Measurements from ENCODE around the gene B4GALT5. TPM values are rescaled to one million over a fixed set of nuclear protein-coding genes. Genes with fewer than 3 reads are reported as not detected.
A peak's percentile ranks its signal among the peaks of the same experiment; 100 is the strongest.

B4GALT5 gene
- polyA plus RNA-seq, 1 experiment = 26.7 TPM

DNA sequence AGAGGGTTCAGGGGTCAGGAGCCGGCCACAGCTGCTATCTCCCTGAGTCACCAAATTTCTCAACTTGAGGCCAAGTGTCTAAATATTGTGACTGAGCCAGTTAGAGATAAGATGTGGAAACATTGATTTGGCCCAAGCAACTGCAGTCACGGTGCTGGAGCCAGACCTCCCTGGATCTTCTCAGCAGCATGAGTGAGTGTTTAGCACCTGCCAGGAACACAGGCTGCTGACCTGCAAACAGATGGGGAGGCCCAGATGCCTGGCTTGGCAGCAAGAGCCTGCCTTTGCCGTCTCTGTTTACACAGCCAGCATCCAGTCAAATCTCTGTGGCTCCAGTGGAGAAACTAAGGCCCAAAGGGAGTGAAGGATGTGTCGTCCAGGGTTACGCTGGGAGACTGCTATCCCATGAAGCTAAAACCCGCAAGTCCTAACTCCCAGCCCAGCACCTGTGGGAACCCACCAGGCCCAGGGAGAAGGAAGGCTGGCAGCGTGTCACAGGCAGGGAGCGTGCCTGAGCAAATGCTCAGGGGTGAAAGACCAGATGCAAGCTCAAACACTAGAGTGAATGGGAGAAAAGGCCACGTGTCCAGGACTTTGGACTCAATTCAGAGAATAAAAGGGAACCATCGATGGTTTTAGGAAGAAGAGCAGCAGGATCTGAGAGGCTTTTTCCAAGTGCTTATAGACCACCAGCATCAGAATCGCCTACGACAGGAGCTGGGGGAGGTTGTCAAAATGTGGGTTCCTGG, 129.8 kb downstream of the B4GALT5 start:
- ChIA-PET CTCF (interaction anchor here (0.6 to 5.4 kb wide), 8 partner anchors 10 to 47 kb away, joined by 3 to 31 read pairs (median 4); no protein-coding TSS in a partner anchor), POLR2A (interaction anchor here (0.6 kb wide), 2 partner anchors 8 to 32 kb away, joined by 3 to 4 read pairs; no protein-coding TSS in a partner anchor)
- no peaks in the 10 kb centered on the region for H3K27me3 ChIP-seq (ENCODE audit: control insufficient read depth, insufficient read depth, low read length)
- no peaks in the 10 kb centered on the region for H3K36me3 ChIP-seq (ENCODE audit: control insufficient read depth, insufficient read depth, low read length)
- peak; percentile 85 for DNase-seq (ENCODE audit: low read depth)
- H3K4me3 ChIP-seq (ENCODE audit: low read depth, low read length) = no peak overlapping the region
- TF ChIP-seq, protein P1, sequence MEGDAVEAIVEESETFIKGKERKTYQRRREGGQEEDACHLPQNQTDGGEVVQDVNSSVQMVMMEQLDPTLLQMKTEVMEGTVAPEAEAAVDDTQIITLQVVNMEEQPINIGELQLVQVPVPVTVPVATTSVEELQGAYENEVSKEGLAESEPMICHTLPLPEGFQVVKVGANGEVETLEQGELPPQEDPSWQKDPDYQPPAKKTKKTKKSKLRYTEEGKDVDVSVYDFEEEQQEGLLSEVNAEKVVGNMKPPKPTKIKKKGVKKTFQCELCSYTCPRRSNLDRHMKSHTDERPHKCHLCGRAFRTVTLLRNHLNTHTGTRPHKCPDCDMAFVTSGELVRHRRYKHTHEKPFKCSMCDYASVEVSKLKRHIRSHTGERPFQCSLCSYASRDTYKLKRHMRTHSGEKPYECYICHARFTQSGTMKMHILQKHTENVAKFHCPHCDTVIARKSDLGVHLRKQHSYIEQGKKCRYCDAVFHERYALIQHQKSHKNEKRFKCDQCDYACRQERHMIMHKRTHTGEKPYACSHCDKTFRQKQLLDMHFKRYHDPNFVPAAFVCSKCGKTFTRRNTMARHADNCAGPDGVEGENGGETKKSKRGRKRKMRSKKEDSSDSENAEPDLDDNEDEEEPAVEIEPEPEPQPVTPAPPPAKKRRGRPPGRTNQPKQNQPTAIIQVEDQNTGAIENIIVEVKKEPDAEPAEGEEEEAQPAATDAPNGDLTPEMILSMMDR (IDR thresholded peaks at IDR 0.05; ENCODE audit: insufficient read depth, low read depth, low read length) = peak; percentile 12; the same call in 1 of the 2 replicates

DNA sequence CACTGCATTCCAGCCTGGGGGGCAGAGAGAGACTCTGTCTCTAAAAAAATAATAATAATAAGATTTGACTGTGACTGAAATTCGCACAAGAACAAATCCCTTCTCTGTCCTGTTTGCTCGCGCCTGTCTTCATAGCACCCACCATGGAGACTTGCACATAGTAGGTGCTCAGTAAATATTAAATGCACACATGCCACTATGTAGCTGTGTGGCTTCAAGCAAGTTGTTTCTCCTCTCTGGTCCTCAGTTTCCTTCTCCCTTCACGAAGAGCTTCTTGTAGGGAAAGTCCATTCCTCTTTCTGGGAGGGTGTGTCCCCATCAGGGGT, 130.4 kb downstream of the B4GALT5 start:
- no peaks in the 10 kb centered on the region for H3K27me3 ChIP-seq (ENCODE audit: control insufficient read depth, insufficient read depth, low read length)
- no peaks in the 10 kb centered on the region for H3K36me3 ChIP-seq (ENCODE audit: control insufficient read depth, insufficient read depth, low read length)
- DNase-seq (ENCODE audit: low read depth) = no peak
- TF ChIP-seq, protein P1 (IDR thresholded peaks at IDR 0.05; ENCODE audit: insufficient read depth, low read depth, low read length) = no peak
- ChIA-PET POLR2A (no interaction called here), CTCF (interaction anchor here (0.6 to 5.4 kb wide), 6 partner anchors 21 to 41 kb away, joined by 3 to 31 read pairs (median 5); no protein-coding TSS in a partner anchor)
- no peak overlapping the region for H3K4me3 ChIP-seq (ENCODE audit: low read depth, low read length)

Small RNAs within 50 kb of the gene (small RNA-seq; reads per million reads assigned to genes)
- gene RN7SL197P (ENCODE audit: insufficient read length, low read depth, low replicate concordance) (not detected), gene SNRPFP1 (ENCODE audit: insufficient read length, low read depth, low replicate concordance) (not detected)

Other genes starting within 250 kb of the B4GALT5 start
- 0.12 and 0.13 TPM in 2 replicates for gene KCNB1, start 231.2 kb downstream of the B4GALT5 start, polyA plus RNA-seq (2011; rRNA removed)
- gene PTGIS, start 145.7 kb downstream of the B4GALT5 start, polyA plus RNA-seq (2011; rRNA removed) = 28.8 and 39.0 TPM in 2 replicates
- gene SLC9A8, start 99.0 kb upstream of the B4GALT5 start, polyA plus RNA-seq (2011; rRNA removed) = 2.9 and 3.3 TPM in 2 replicates
- gene SPATA2, start 201.7 kb upstream of the B4GALT5 start, polyA plus RNA-seq (2011; rRNA removed) = 3.5 and 5.7 TPM in 2 replicates
- gene RNF114, start 222.5 kb upstream of the B4GALT5 start, polyA plus RNA-seq (2011; rRNA removed) = 53.6 and 54.1 TPM in 2 replicates

All from BJ (cell line).